GM13976 (cell line): ENCODE measurements around the gene ADCY4.
A peak's percentile ranks its signal among the peaks of the same experiment; 100 is the strongest.

Experiments
- DNase-seq: peaks from one replicate; pipeline ENCODE4 v3.0.0; 2012; ENCODE audit warnings: low spot score
- CTCF ChIP-seq: IDR thresholded peaks from 2 replicates; pipeline ENCODE4 v1.5.1; 2012; ENCODE audit warnings: borderline replicate concordance, mild to moderate bottlenecking; ENCODE audit not compliant: insufficient read depth; ENCODE audit errors: extremely low read depth, missing control alignments, control extremely low read depth
- in situ Hi-C: fragments of 300-500 bp; cut with MboI; formaldehyde crosslinking; loops from one replicate; pipeline ENCODE4 v1.12.0; 2022; ENCODE audit warnings: low sequenced_read_pairs, mixed read lengths, inconsistent platforms; ENCODE audit not compliant: unreplicated experiment

ADCY4 gene

GRCh38 chr14:24366721-24367513 is 32.0 kb upstream of the ADCY4 start:
- no peak for TF ChIP-seq CTCF
- in situ Hi-C loops, result loop anchor here (10.0 kb wide), 1 partner anchor 68 kb away; no protein-coding TSS in a partner anchor
- DNase-seq, result peak; percentile 90

- no peak for TF ChIP-seq CTCF
- in situ Hi-C loops, result loop anchor here (10.0 kb wide), 1 partner anchor 68 kb away; no protein-coding TSS in a partner anchor
- DNase-seq, result no peak
Measured at GRCh38 chr14:24366413-24366720, 31.5 kb upstream of the ADCY4 start.

DNA sequence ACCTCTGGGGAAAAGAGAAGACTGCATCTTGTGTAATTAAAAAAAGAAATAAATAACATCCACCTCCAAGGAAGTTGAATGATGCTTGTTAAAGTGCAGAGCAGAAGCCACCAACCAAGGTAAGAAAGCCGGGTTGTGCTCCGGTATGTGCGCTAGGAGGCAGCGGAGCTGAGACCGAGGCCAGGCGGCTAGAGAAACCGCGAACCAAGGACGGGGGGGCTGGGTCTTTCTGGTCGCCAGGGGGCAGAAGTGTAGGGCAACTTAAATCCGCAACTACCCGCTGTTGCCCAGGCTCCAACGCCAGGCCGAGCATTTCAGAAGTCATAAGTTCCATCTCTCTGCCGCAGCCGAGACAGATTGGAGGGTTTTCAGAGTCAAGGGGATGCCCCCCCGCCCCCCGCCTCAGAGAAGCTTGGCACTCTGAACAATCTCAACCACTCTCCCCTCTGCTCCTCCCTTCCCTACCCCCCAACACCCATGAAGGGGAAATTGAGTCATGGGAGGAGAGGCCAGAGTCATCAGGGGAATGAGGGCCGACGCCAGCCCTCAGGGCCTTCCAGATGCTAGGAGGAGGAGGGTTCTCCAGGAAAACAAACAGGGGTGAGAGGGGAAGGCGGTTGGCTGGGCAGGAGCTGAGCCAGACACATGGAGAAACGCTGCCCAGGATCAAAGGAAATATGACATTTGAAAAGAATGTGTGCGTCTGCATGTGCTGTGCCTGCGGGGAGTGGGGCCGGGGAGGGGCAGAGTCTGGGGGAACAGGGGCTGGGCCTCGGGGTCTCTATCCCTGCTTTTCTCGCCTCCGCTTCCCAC is 30.9 kb upstream of the ADCY4 start:
- in situ Hi-C loops, result loop anchor here (10.0 kb wide), 1 partner anchor 69 kb away; no protein-coding TSS in a partner anchor
- peak; percentile 88 for TF ChIP-seq CTCF
- peak; percentile 70 for DNase-seq

GRCh38 chr14:24364841-24365240 is 30.0 kb upstream of the ADCY4 start:
- TF ChIP-seq CTCF, result no peak
- in situ Hi-C loops, result loop anchor here (10.0 kb wide), 1 partner anchor 70 kb away; no protein-coding TSS in a partner anchor
- no peak for DNase-seq

GRCh38 chr14:24363401-24363800 is 28.5 kb upstream of the ADCY4 start:
- in situ Hi-C loops, result loop anchor here (10.0 kb wide), 1 partner anchor 71 kb away; no protein-coding TSS in a partner anchor
- TF ChIP-seq CTCF, result no peak
- no peak for DNase-seq

DNA sequence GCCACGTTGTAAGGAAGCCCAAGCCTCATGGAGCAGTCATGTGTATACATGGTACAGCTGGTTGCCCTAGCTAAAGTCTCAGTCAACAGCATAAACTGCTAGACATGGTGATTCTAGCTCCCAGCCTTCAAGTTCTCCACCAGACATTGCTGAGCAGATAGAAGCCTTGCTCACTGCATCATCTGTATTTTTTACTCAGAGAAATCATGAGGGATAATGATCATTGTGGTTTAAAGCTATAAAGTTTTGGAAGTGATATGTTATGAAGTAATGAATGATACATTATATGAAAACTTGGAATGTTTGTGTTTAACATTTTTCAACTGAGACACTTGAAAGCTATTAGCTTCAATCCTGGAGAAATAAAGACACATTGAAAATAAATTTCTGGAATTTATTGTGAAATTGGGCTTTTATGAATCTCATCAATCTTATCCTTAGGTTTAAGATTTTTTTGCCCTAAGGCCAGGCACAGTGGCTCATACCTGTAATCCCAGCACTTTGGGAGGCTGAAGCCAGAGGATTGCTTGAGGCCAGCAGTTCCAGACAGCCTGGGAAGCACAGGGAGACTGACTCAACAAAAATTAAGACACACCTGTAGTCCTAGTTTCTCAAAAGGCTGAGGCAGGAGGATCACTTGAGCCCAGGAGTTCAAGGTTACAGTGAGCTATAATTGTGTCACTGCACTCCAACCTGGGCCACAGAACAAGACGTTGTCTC is 27.5 kb upstream of the ADCY4 start:
- in situ Hi-C loops, result loop anchor here (10.0 kb wide), 1 partner anchor 72 kb away; no protein-coding TSS in a partner anchor
- no peak for TF ChIP-seq CTCF
- no peak for DNase-seq
